HG02623 (cell line): Measurements from ENCODE around the gene TBXT.
A peak's percentile ranks its signal among the peaks of the same experiment; 100 is the strongest.
"Not testable (repeated sequence)": the region's sequence is repeated elsewhere in the genome, so short reads cannot be mapped to it uniquely, and the experiment has no call there.

Experiments used
- ATAC-seq: cut with Tn5 transposase; IDR thresholded peaks from one replicate; pipeline ENCODE4 v1.9.1; 2021; ENCODE audit warnings: moderate library complexity; ENCODE audit not compliant: unreplicated experiment

TBXT gene

GRCh38 chr6:166167801-166168615 lies at the start of gene TBXT:
Gene TBXT (minus strand): TSS chr6:166167851. CDS start chr6:166167591, 260 bp downstream.
- ATAC-seq = no peak

GRCh38 chr6:166207284-166207561 lies 39.6 kb upstream of the TBXT start:
- ATAC-seq = no peak

GRCh38 chr6:166206510-166207283 lies 39.0 kb upstream of the TBXT start:
- ATAC-seq = no peak

GRCh38 chr6:166206066-166206465 lies 38.4 kb upstream of the TBXT start:
- no peak for ATAC-seq

GRCh38 chr6:166204852-166205650 lies 37.4 kb upstream of the TBXT start:
- no peak for ATAC-seq

- ATAC-seq = no peak
These were observed 36.1 kb upstream of the TBXT start for GRCh38 chr6:166203641-166204222.

- no peak for ATAC-seq
These were observed 35.5 kb upstream of the TBXT start for GRCh38 chr6:166203003-166203640.

- ATAC-seq = peak; percentile 79
These were observed 34.7 kb upstream of the TBXT start for GRCh38 chr6:166202321-166202733.

- peak; percentile 15 for ATAC-seq
These were observed 34.2 kb upstream of the TBXT start for GRCh38 chr6:166201878-166202277.

GRCh38 chr6:166197361-166197760 lies 29.7 kb upstream of the TBXT start:
- ATAC-seq = no peak

- ATAC-seq = no peak
These were observed 28.2 kb upstream of the TBXT start for GRCh38 chr6:166195860-166196238.

GRCh38 chr6:166194914-166195859 lies 27.5 kb upstream of the TBXT start:
- no peak for ATAC-seq

GRCh38 chr6:166192557-166192956 lies 24.9 kb upstream of the TBXT start:
- no peak for ATAC-seq

- no peak for ATAC-seq
These were observed 24.5 kb upstream of the TBXT start for GRCh38 chr6:166192136-166192535.

- ATAC-seq = no peak
These were observed 12.1 kb upstream of the TBXT start for GRCh38 chr6:166179704-166180103.

GRCh38 chr6:166176106-166176505 lies 8.5 kb upstream of the TBXT start:
- ATAC-seq = no peak

GRCh38 chr6:166175093-166175492 lies 7.4 kb upstream of the TBXT start:
- ATAC-seq = not testable (repeated sequence)

GRCh38 chr6:166174031-166174430 lies 6.4 kb upstream of the TBXT start:
- ATAC-seq = no peak

GRCh38 chr6:166173281-166173951 lies 5.8 kb upstream of the TBXT start:
- ATAC-seq = no peak
